Subcutaneous abdominal adipose tissue (tissue), 5 donors: ENCODE results near the gene PKD2L1.
A peak's percentile ranks its signal among the peaks of the same experiment; 100 is the strongest.

Experiments used
- H3K27ac ChIP-seq: one replicate; pipeline ENCODE4 v1.7.0; 2013; ENCODE audit warnings: low read depth, mild to moderate bottlenecking, inconsistent platforms, low read length, moderate library complexity
- H3K27me3 ChIP-seq, 5 donors: one replicate each; pipeline ENCODE4 v1.7.0; 2013; ENCODE audit warnings: low read length in 5 of 5, inconsistent platforms in 1 of 5; ENCODE audit not compliant: control insufficient read depth in 5 of 5, insufficient read depth in 4 of 5
- H3K36me3 ChIP-seq, 5 donors: one replicate each; pipeline ENCODE4 v1.7.0; 2013; ENCODE audit warnings: low read length in 5 of 5; ENCODE audit not compliant: control insufficient read depth in 5 of 5, insufficient read depth in 5 of 5
- H3K4me1 ChIP-seq, 5 donors: one replicate each; pipeline ENCODE4 v1.7.0; 2013; ENCODE audit warnings: low read length in 5 of 5, mild to moderate bottlenecking in 3 of 5, moderate library complexity in 1 of 5; ENCODE audit not compliant: control insufficient read depth in 5 of 5, insufficient read depth in 5 of 5
- H3K4me3 ChIP-seq, 5 donors: one replicate each; pipeline ENCODE4 v1.7.0; 2013; ENCODE audit warnings: low read length in 5 of 5, low read depth in 1 of 5
- H3K9ac ChIP-seq, 5 donors: one replicate each; pipeline ENCODE4 v1.7.0; 2013; ENCODE audit warnings: low read length in 5 of 5, mild to moderate bottlenecking in 4 of 5, moderate library complexity in 3 of 5
- H3K9me3 ChIP-seq, 5 donors: one replicate each; pipeline ENCODE4 v1.7.0; 2013; ENCODE audit warnings: low read length in 5 of 5; ENCODE audit not compliant: control insufficient read depth in 5 of 5
- donor health status: healthy.
- donor health status: healthy.
- donor health status: healthy.
- donor health status: healthy.
- donor health status: healthy.

Gene PKD2L1

GRCh38 chr10:100338434-100339036, 8.5 kb upstream of the PKD2L1 start:
- Histone ChIP-seq H3K27ac (no peak overlapping the region), H3K4me1 (peaks cover 8 to 63% (median 46%) of the 10 kb centered on the region in 5 donors), H3K9ac (no peak overlapping the region), H3K9me3 (no peaks in the 10 kb centered on the region), H3K36me3 (no peaks in the 10 kb centered on the region), H3K4me3 (no peak overlapping the region), H3K27me3 (no peaks in the 10 kb centered on the region)

GRCh38 chr10:100334762-100335161, 4.7 kb upstream of the PKD2L1 start:
- peaks cover 3 to 36% (median 20%) of the 10 kb centered on the region in 5 donors for H3K4me1 ChIP-seq
- peak overlapping the region; percentile 70 for H3K27ac ChIP-seq
- no peaks in the 10 kb centered on the region for H3K9me3 ChIP-seq
- peaks cover 0 to 6% (median 2%) of the 10 kb centered on the region in 5 donors for H3K27me3 ChIP-seq
- H3K4me3 ChIP-seq: no peak overlapping the region
- no peaks in the 10 kb centered on the region for H3K36me3 ChIP-seq
- H3K9ac ChIP-seq: no peak overlapping the region

GRCh38 chr10:100333661-100334440, 3.8 kb upstream of the PKD2L1 start:
- H3K4me3 ChIP-seq: no peak overlapping the region
- H3K36me3 ChIP-seq: no peaks in the 10 kb centered on the region
- H3K9ac ChIP-seq: no peak overlapping the region
- H3K27ac ChIP-seq: peak overlapping the region; percentile 70
- H3K9me3 ChIP-seq: no peaks in the 10 kb centered on the region
- peaks cover 0 to 27% (median 11%) of the 10 kb centered on the region in 5 donors for H3K4me1 ChIP-seq
- peaks cover 0 to 11% (median 3%) of the 10 kb centered on the region in 5 donors for H3K27me3 ChIP-seq

- Histone ChIP-seq H3K9ac (no peak overlapping the region), H3K9me3 (no peaks in the 10 kb centered on the region), H3K27me3 (peaks cover 0 to 11% (median 3%) of the 10 kb centered on the region in 5 donors), H3K4me1 (peaks cover 0 to 24% (median 9%) of the 10 kb centered on the region in 5 donors), H3K36me3 (no peaks in the 10 kb centered on the region), H3K4me3 (no peak overlapping the region), H3K27ac (no peak overlapping the region)
These were observed 3.1 kb upstream of the PKD2L1 start for GRCh38 chr10:100333106-100333505.

GRCh38 chr10:100328198-100328597, 1.8 kb downstream of the PKD2L1 start:
- H3K4me1 ChIP-seq: peaks cover 0 to 18% (median 12%) of the 10 kb centered on the region in 5 donors
- H3K27me3 ChIP-seq: peaks cover 0 to 11% (median 3%) of the 10 kb centered on the region in 5 donors
- H3K27ac ChIP-seq: no peak overlapping the region
- no peak overlapping the region for H3K4me3 ChIP-seq
- no peaks in the 10 kb centered on the region for H3K9me3 ChIP-seq
- H3K36me3 ChIP-seq: no peaks in the 10 kb centered on the region
- H3K9ac ChIP-seq: no peak overlapping the region

GRCh38 chr10:100327718-100328009, 2.4 kb downstream of the PKD2L1 start:
- H3K4me3 ChIP-seq: no peak overlapping the region
- H3K36me3 ChIP-seq: no peaks in the 10 kb centered on the region
- no peaks in the 10 kb centered on the region for H3K9me3 ChIP-seq
- H3K4me1 ChIP-seq: peaks cover 0 to 18% (median 12%) of the 10 kb centered on the region in 5 donors
- H3K27me3 ChIP-seq: peaks cover 0 to 11% (median 3%) of the 10 kb centered on the region in 5 donors
- no peak overlapping the region for H3K27ac ChIP-seq
- H3K9ac ChIP-seq: no peak overlapping the region

- Histone ChIP-seq H3K9me3 (no peaks in the 10 kb centered on the region), H3K9ac (no peak overlapping the region), H3K36me3 (no peaks in the 10 kb centered on the region), H3K4me1 (peaks cover 0 to 18% (median 12%) of the 10 kb centered on the region in 5 donors), H3K27me3 (peaks cover 0 to 11% (median 3%) of the 10 kb centered on the region in 5 donors), H3K27ac (no peak overlapping the region), H3K4me3 (no peak overlapping the region)
These were observed 2.9 kb downstream of the PKD2L1 start for GRCh38 chr10:100327007-100327717.

GRCh38 chr10:100325158-100325557, 4.9 kb downstream of the PKD2L1 start:
- Histone ChIP-seq H3K4me3 (no peak overlapping the region), H3K27me3 (peaks cover 0 to 9% (median 2%) of the 10 kb centered on the region in 5 donors), H3K27ac (no peak overlapping the region), H3K9ac (no peak overlapping the region), H3K9me3 (no peaks in the 10 kb centered on the region), H3K36me3 (no peaks in the 10 kb centered on the region), H3K4me1 (peaks cover 0 to 18% (median 12%) of the 10 kb centered on the region in 5 donors)

- Histone ChIP-seq H3K9ac (no peak overlapping the region), H3K4me1 (peaks cover 0 to 12% (median 9%) of the 10 kb centered on the region in 5 donors), H3K27ac (no peak overlapping the region), H3K27me3 (peaks cover 0 to 2% (median 0%) of the 10 kb centered on the region in 5 donors), H3K36me3 (no peaks in the 10 kb centered on the region), H3K4me3 (no peak overlapping the region), H3K9me3 (no peaks in the 10 kb centered on the region)
These were observed 10.2 kb downstream of the PKD2L1 start for GRCh38 chr10:100319707-100320402.
